GM18517 (cell line): ENCODE results near the gene GPR55.
"Not testable (repeated sequence)": the region's sequence is repeated elsewhere in the genome, so short reads cannot be mapped to it uniquely, and the experiment has no call there.

Experiments used
- ATAC-seq: cut with Tn5 transposase; IDR thresholded peaks from one replicate; pipeline ENCODE4 v1.9.1; 2021; ENCODE audit warnings: mild to moderate bottlenecking, moderate library complexity; ENCODE audit not compliant: unreplicated experiment

The GPR55 gene

GRCh38 chr2:230924470-230925341 lies at the start of gene GPR55:
TSS of gene GPR55 (minus strand) at chr2:230925242. CDS start at chr2:230910962, 14,280 bp downstream.
- peak; percentile 15 for ATAC-seq

GRCh38 chr2:230974096-230974913 lies 49.3 kb upstream of the GPR55 start:
- ATAC-seq = peak; percentile 87

GRCh38 chr2:230972046-230972445 lies 47.0 kb upstream of the GPR55 start:
- no peak for ATAC-seq

GRCh38 chr2:230969659-230970015 lies 44.6 kb upstream of the GPR55 start:
- ATAC-seq = no peak

- ATAC-seq = no peak
These were observed 44.0 kb upstream of the GPR55 start for GRCh38 chr2:230968921-230969658.

- ATAC-seq = not testable (repeated sequence)
These were observed 43.3 kb upstream of the GPR55 start for GRCh38 chr2:230968314-230968713.

- no peak for ATAC-seq
These were observed 42.1 kb upstream of the GPR55 start for GRCh38 chr2:230967113-230967512.

GRCh38 chr2:230964136-230964730 lies 39.2 kb upstream of the GPR55 start:
- ATAC-seq = no peak

GRCh38 chr2:230961091-230961491 lies 36.0 kb upstream of the GPR55 start:
- no peak for ATAC-seq

GRCh38 chr2:230960026-230960425 lies 35.0 kb upstream of the GPR55 start:
- ATAC-seq = no peak

GRCh38 chr2:230958820-230959756 lies 34.0 kb upstream of the GPR55 start:
- no peak for ATAC-seq

- no peak for ATAC-seq
These were observed 32.8 kb upstream of the GPR55 start for GRCh38 chr2:230957756-230958391.

- ATAC-seq = peak; percentile 78
These were observed 32.0 kb upstream of the GPR55 start for GRCh38 chr2:230956827-230957755.

- no peak for ATAC-seq
These were observed 30.2 kb upstream of the GPR55 start for GRCh38 chr2:230955163-230955737.

GRCh38 chr2:230954746-230955145 lies 29.7 kb upstream of the GPR55 start:
- no peak for ATAC-seq

- no peak for ATAC-seq
These were observed 28.8 kb upstream of the GPR55 start for GRCh38 chr2:230953845-230954244.

- ATAC-seq = no peak
These were observed 27.3 kb upstream of the GPR55 start for GRCh38 chr2:230952226-230952956.
